GM12892 (cell line): ENCODE results near the gene ENHO.

ENCODE experiments used
- POLR2A ChIP-seq: IDR thresholded peaks from 2 replicates; pipeline ENCODE4 v1.6.1; 2011; ENCODE audit warnings: low read depth, low read length, control low read depth
- POLR2AphosphoS5 ChIP-seq: IDR thresholded peaks from 2 replicates; pipeline ENCODE4 v1.6.1; 2011; ENCODE audit warnings: low read depth, low read length, control low read depth

DNA sequence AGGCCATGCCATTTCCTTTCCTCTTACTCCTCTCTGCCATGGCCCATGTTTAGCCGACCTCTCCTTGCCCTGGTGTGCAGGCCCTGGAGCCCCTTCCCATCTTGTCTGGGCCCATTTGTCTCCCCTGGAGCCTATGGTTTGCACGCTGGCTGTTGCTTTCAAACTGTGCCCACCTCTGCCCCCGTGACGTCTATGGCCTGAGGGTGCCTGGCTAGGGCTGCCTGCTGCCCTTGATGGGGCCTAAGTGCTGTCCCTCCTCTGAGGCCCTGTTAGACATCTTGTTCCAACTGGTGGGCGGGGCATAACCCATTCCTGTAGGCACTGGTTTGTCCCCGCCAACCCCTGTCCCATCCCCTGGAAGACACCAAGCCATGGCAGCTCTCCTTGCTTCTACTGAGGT, 22.7 kb upstream of the ENHO start:
- TF ChIP-seq POLR2A (no peak), POLR2AphosphoS5 (no peak)
